Putamen (tissue), 1 donor: ENCODE data around the gene SELENOH.
"Not testable (repeated sequence)": the region's sequence is repeated elsewhere in the genome, so short reads cannot be mapped to it uniquely, and the experiment has no call there.

ENCODE experiments used
- DNase-seq: peaks from one replicate; pipeline ENCODE4 v3.0.0-alpha.2; 2016; ENCODE audit warnings: low spot score

SELENOH gene, protein sequence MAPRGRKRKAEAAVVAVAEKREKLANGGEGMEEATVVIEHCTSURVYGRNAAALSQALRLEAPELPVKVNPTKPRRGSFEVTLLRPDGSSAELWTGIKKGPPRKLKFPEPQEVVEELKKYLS

GRCh38 chr11:57741132-57742086, at the start of gene SELENOH:
Gene SELENOH, plus strand, starts transcription at chr11:57741491. Its CDS starts 105 bp downstream, at chr11:57741596.
- peak; percentile 96 for DNase-seq

- DNase-seq = no peak
Measured at GRCh38 chr11:57698843-57699365, 42.4 kb upstream of the SELENOH start.

DNA sequence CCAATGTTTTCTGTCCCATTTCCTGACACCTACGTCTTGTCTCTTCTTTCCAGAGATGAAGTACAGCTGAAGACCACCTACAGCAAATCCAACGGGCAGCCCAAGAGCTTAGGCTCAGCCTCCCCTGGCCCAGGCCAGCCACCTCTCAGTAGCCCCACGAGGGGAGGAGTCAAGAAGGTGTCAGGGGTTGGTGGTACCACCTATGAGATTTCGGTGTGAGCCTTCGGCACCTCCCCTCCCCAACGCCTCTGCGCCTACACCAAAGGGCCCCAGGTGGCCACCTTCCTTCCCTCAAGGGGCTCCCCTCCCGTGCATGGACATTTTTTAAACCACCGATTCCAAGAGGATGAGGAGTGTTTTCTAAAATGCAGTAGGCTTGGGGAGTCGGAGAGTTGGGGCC, 41.5 kb upstream of the SELENOH start:
- no peak for DNase-seq

DNA sequence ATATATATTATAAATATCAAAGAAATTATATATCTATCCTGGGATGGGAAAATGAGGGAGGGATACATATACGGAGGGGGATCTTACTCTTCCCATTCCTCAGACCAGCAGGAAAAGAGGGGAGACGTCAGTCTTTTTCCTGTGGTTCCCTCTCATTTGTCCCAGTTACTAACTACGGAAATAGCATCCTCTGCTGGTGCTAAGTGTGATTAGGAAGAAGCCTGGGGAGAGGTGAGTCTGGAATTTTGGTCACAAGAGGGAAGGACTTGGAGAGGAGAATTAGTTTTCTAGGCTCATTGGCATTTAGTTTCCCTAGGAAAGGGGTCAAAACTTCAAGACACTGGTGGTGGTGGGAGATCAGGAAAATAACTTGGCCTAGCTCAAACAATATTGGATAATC, 40.9 kb upstream of the SELENOH start:
- no peak for DNase-seq

DNA sequence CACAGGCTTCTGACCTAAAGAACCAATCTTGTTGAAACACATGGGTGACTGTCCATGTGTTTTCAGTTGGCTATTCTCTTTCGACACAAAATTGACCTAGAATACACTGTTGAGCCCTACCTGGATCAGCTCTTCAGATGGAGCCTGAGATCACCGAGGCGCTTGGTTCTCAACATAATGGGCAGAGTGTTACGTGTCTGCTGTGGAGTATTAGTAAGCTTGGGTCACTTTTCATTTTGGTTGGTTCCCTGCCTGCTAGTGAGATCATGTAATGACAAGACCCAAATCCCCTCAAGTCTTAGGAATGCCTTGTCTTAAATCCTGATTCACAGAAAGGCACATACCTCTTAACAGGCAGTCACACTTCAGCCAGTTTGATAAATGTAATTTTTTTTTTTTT, 38.0 kb upstream of the SELENOH start:
- DNase-seq = no peak

GRCh38 chr11:57704932-57705331, 36.4 kb upstream of the SELENOH start:
- DNase-seq = peak; percentile 57

DNA sequence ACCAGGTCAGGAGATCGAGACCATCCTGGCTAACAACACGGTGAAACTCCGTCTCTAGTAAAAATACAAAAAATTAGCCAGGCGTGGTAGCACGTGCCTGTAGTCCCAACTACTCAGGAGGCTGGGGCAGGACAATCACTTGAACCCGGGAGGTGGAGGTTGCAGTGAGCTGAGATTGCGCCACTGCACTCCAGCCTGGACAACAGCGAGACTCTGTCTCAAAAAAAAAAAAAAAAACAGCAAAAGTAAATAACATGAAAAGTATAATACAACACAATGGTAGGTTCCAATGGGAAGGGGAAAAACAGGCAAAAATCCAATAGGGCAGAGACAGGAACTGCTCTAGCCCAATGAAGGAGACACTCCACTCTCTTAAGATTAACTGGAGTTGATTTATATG, 35.9 kb upstream of the SELENOH start:
- DNase-seq = not testable (repeated sequence)

GRCh38 chr11:57709802-57710367, 31.4 kb upstream of the SELENOH start:
- DNase-seq = no peak

DNA sequence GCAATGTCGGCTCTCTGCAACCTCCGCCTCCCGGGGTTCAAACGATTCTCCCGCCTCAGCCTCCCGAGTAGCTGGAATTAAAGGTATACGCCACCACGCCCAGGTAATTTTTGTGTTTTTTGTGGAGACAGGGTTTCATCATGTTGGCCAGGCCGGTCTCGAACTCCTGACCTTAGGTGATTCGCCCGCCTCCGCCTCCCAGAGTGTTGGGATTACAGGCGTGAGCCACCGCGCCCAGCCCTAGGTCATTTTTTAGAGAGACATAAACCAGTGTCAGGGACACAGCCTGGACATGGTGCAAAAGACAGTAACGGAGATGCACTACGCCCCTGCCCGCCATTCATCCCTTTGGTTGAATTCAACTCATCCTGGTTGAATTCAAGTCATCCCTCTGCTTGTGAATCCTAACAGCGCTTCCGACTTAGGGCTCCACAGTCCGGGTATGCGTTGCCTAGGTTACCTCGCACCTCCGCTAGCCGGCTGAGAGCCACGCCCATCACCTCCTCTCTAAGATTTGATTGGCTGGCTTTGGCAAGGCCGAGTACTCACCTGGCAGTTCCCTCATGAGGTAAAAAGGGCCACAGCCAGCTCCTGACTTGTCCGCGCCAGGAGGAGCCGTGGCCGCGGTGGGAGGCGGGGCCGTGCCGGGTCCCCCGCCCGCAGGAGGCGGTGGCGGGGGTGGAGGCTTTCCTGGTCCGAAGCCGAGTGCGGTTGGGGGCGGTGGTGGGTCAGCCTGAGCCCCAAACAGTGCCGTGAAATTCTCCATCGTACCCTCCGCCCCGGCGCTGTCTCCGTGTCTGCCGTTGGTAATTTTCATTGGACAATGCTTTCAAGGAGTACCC, 29.7 kb upstream of the SELENOH start, which contains the start of gene MED19:
Gene MED19 (minus strand): TSS at position 802 of the 842 bp plus-strand sequence. CDS start 36 bp downstream, at position 766.
- DNase-seq = peak; percentile 69

- peak; percentile 99 for DNase-seq
Measured at GRCh38 chr11:57712256-57713150, 28.8 kb upstream of the SELENOH start, which contains the start of gene TMX2. Gene TMX2, plus strand, starts transcription at chr11:57712593. Its CDS starts 26 bp downstream, at chr11:57712619.

DNA sequence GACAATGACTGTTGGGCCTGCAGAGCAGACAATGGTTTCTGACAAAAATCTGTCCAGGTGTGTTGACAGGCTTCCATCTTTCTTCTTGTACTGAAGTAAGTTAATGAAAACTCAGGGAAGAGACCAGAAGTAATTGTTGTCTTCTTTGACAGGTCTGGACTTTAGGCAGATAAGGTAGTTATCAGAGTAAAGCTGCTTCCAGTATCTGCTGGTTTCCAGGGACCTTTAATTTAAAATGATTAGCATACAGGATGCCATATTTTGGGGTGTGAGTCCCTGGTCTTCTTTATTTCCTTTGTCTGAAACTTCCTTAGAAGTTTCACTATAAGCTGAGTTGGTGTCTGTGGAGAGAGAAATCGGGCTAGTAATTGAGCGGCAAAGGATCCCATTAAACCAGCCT, 27.5 kb upstream of the SELENOH start:
- no peak for DNase-seq

DNA sequence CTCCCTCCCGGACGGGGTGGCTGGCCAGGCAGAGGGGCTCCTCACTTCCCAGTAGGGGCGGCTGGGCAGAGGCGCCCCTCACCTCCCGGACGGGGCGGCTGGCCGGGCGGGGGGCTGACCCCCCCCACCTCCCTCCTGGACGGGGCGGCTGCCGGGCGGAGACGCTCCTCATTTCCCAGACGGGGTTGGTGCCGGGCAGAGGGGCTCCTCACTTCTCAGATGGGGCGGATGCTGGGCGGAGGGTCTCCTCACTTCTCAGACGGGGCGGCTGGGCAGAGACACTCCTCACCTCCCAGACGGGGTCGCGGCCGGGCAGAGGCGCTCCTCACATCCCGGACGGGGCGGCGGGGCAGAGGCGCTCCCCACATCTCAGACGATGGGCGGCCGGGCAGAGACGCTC, 24.6 kb upstream of the SELENOH start:
- not testable (repeated sequence) for DNase-seq

- no peak for DNase-seq
Measured at GRCh38 chr11:57727185-57727584, 14.1 kb upstream of the SELENOH start.

- no peak for DNase-seq
Measured at GRCh38 chr11:57728829-57729228, 12.5 kb upstream of the SELENOH start.

- DNase-seq = no peak
Measured at GRCh38 chr11:57729479-57729878, 11.8 kb upstream of the SELENOH start.

DNA sequence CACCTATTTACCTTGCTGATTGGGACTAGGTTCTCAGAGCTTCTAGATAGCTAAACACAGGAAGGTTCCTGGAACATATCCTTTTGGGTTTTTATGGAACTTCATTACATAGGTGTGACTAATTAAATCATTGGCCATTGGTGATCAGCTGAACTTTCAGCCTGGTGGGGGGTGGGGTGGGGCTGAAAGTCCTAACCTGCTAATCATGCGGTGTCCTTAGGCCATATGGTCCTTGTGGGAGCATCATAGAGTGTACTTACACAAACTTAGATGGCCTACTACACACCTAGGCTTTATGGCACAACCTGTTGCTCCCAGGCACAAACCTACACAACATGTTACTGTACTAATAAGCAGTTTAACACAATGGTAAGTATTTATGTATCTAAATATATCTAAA, 8.6 kb upstream of the SELENOH start:
- DNase-seq = no peak

DNA sequence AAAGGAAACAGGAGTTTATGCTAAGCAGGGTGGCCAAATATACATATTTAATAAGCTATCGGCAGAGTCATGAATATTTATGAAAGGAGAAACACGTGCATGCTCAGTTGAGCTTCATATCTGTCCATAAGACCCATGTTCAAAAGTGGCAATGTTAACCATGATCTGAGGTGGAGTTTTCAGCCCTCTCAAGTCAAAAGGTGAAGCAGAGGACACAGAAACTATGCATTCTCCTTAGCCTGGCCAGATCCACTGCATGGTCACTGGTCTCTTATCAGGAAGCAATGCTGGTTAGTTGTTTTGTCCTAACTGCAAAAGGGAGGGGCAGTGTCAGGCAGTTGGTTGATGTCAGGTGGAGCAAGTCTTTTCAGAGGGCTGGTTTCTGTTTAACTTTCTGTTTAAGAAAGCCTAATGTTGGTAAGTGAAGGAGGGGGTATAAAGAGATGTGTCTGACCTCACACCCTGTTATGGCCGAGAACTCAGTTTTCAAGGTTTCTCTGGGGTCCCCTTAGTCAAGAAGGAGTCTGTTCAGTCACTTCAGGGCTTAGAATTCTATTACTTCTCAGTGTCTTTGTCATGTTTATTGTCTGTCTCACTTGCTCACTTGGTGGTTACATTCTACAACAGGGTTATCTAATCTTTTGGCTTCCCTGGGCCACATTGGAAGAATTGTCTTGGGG, 5.5 kb upstream of the SELENOH start:
- DNase-seq = no peak

DNA sequence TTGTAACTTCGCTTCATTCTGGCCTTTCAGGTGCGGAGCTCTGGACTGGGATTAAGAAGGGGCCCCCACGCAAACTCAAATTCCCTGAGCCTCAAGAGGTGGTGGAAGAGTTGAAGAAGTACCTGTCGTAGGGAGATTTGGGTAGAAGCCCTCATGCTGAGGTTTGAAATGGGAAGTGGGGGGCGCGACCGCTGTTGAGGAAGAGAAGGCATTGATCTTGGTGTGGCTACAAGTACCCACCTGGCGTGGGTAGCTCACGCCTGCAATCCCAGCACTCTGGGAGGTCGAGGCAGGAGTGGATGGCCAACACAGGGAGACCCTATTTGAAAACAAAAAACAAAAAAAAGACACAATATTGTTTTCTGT, 779 bp downstream of the SELENOH start:
- DNase-seq = no peak

- DNase-seq = no peak
Measured at GRCh38 chr11:57744357-57744756, 3.1 kb downstream of the SELENOH start.

DNA sequence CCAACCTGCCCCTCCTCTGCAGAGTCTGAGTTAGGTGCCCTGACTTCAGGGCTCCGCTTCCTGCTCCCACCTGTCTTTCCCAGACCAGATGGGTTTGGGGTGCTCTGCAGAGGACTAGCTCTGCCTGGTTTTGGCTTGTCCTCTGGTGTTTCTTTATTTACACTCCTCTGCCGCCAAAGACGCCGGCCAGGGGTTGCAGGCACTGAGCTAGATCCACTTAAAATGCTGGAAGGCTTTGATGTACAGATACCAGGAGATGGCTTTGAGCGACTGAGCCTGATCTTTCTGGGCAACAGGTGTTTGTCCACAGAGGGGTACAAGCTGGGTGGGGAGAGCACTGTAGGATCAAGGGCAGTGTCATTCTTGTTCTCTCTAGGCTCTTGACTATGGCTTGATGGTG, 3.9 kb downstream of the SELENOH start:
- DNase-seq = no peak
